HL-60 (cell line): Measurements from ENCODE around the gene RPS17.

Source experiments
- DNase-seq, 2 experiments: peaks; one replicate each; pipeline ENCODE4 v3.0.0-alpha.2; 2010 to 2020; ENCODE audit warnings: low read depth in 1 of 2, low spot score in 1 of 2
- H3K27ac ChIP-seq: fragments of 250-450 bp; sonication (Bioruptor Pico); replicated peaks from 2 replicates; pipeline ENCODE4 v1.5.1; 2020; ENCODE audit warnings: mild to moderate bottlenecking, moderate library complexity
- H3K27me3 ChIP-seq: fragments of 250-450 bp; sonication (Bioruptor Pico); 2 replicates; pipeline ENCODE4 v1.5.1; 2021; ENCODE audit warnings: mild to moderate bottlenecking, moderate library complexity; ENCODE audit not compliant: insufficient read depth, poor library complexity, severe bottlenecking
- H3K4me3 ChIP-seq: replicated peaks from 2 replicates; pipeline ENCODE4 v1.5.1; 2011; ENCODE audit warnings: mild to moderate bottlenecking, control low read depth, low read length; ENCODE audit not compliant: insufficient read depth
- CTCF ChIP-seq: IDR thresholded peaks from one replicate; pipeline ENCODE4 v1.5.1; 2011; ENCODE audit warnings: low read length, control low read depth, inconsistent platforms; ENCODE audit not compliant: insufficient read depth
- GABPA ChIP-seq: IDR thresholded peaks from 2 replicates; pipeline ENCODE4 v1.6.1; 2012; ENCODE audit warnings: low read depth
- POLR2AphosphoS5 ChIP-seq: IDR thresholded peaks from 2 replicates; pipeline ENCODE4 v1.6.1; 2012; ENCODE audit warnings: low read depth
- REST ChIP-seq: IDR thresholded peaks from 2 replicates; pipeline ENCODE4 v1.6.1; 2012; ENCODE audit warnings: low read depth; ENCODE audit not compliant: insufficient replicate concordance
- SPI1 ChIP-seq: IDR thresholded peaks from 2 replicates; pipeline ENCODE4 v1.6.1; 2012; ENCODE audit warnings: low read depth, mild to moderate bottlenecking, borderline replicate concordance

Gene RPS17

GRCh38 chr15:82568986-82569385 is 28.7 kb upstream of the RPS17 start:
- Histone ChIP-seq H3K27ac (no peak overlapping the region), H3K27me3 (peaks cover 17% of the 10 kb centered on the region), H3K4me3 (no peak overlapping the region)
- DNase-seq, result no peak
- TF ChIP-seq CTCF (no peak), GABPA (no peak)

GRCh38 chr15:82567661-82568060 is 27.4 kb upstream of the RPS17 start:
- Histone ChIP-seq H3K27ac (no peak overlapping the region), H3K27me3 (peaks cover 17% of the 10 kb centered on the region), H3K4me3 (no peak overlapping the region)
- DNase-seq, result no peak
- no peak for TF ChIP-seq REST
- no peak for TF ChIP-seq GABPA
- TF ChIP-seq CTCF, result no peak
- no peak for TF ChIP-seq POLR2AphosphoS5
- no peak for TF ChIP-seq SPI1

GRCh38 chr15:82566690-82567089 is 26.4 kb upstream of the RPS17 start:
- TF ChIP-seq SPI1 (no peak), REST (no peak), CTCF (no peak), GABPA (no peak), POLR2AphosphoS5 (no peak)
- Histone ChIP-seq H3K27ac (no peak overlapping the region), H3K4me3 (no peak overlapping the region), H3K27me3 (peaks cover 10% of the 10 kb centered on the region)
- no peak for DNase-seq

- Histone ChIP-seq H3K27ac (no peak overlapping the region), H3K27me3 (peaks cover 3% of the 10 kb centered on the region), H3K4me3 (no peak overlapping the region)
- no peak for TF ChIP-seq SPI1
- TF ChIP-seq REST, result no peak
- TF ChIP-seq CTCF, result no peak
- no peak for DNase-seq
Observed at GRCh38 chr15:82558502-82558901, 18.2 kb upstream of the RPS17 start.
